AG09319 (cell line): Measurements from ENCODE around the gene ST8SIA6.
"Not testable (repeated sequence)": the region's sequence is repeated elsewhere in the genome, so short reads cannot be mapped to it uniquely, and the experiment has no call there.

ENCODE experiments used
- DNase-seq: peaks from one replicate; pipeline ENCODE4 v3.0.0-alpha.2; 2010; ENCODE audit warnings: low read depth; ENCODE audit errors: extremely low read depth
- TF ChIP-seq, protein P1 (sequence below): IDR thresholded peaks from 2 replicates; pipeline ENCODE4 v1.5.1; 2011; ENCODE audit warnings: low read depth, mild to moderate bottlenecking, inconsistent platforms, low read length, moderate library complexity

The ST8SIA6 gene

DNA sequence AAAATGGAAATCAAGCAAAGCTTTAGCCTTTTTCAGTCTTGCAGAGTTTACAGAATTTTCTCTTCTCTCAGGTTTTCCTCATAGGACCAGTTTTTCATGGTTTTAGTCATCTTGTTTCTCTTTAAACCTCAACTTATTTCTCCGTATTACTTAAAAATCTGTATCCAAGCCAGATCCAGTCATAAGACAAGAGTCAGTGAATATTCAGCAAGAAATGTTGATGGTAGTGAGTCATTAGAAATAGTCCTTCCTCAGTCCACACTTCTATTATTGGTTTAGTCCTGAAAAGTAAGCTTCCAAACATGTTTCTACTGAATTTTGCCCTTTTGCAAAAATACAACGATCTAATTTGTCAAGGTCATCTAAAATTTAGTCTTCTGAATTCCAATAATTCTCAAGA is 119.3 kb downstream of the ST8SIA6 start:
- TF ChIP-seq, protein P1, sequence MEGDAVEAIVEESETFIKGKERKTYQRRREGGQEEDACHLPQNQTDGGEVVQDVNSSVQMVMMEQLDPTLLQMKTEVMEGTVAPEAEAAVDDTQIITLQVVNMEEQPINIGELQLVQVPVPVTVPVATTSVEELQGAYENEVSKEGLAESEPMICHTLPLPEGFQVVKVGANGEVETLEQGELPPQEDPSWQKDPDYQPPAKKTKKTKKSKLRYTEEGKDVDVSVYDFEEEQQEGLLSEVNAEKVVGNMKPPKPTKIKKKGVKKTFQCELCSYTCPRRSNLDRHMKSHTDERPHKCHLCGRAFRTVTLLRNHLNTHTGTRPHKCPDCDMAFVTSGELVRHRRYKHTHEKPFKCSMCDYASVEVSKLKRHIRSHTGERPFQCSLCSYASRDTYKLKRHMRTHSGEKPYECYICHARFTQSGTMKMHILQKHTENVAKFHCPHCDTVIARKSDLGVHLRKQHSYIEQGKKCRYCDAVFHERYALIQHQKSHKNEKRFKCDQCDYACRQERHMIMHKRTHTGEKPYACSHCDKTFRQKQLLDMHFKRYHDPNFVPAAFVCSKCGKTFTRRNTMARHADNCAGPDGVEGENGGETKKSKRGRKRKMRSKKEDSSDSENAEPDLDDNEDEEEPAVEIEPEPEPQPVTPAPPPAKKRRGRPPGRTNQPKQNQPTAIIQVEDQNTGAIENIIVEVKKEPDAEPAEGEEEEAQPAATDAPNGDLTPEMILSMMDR, result no peak
- DNase-seq, result peak; percentile 12

DNA sequence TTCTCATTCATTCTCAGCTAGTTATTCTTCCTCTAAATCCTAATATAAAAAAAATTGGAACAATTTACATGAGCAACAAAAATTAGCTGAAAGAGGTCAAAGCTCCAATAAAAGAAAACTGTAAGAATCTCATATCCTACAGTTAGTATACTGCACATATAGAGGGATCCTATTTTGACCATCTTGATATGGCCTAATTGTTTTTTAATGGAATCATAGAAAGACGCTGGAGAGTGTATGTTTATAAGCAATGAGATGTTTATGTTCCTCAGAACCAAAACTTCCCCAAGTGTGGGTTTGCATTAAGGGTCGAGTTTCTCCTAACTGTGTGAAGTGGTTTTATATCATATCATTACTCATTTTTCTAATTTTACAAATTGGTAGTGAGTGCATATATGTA is 123.9 kb downstream of the ST8SIA6 start:
- DNase-seq, result no peak
- TF ChIP-seq, protein P1, result no peak

DNA sequence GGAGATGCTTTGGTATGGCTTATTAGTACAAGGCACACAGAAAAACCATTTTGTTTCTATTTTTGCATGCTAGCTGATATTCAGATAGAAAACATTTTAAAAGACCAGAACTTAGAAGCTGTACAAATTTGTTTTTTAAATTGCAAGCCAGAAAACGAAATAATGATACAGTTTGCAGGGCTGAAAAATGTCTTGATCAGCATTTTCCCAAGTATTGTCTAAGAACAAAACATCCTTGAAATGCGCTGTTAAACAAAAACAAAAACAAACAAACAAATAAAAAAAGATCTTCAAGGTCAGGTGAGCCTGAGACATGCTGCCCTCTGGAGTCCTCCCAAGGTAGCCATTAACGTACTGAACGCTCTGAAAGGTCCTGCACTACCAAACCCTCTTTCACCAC is 128.0 kb downstream of the ST8SIA6 start:
- TF ChIP-seq, protein P1, result no peak
- DNase-seq, result no peak

DNA sequence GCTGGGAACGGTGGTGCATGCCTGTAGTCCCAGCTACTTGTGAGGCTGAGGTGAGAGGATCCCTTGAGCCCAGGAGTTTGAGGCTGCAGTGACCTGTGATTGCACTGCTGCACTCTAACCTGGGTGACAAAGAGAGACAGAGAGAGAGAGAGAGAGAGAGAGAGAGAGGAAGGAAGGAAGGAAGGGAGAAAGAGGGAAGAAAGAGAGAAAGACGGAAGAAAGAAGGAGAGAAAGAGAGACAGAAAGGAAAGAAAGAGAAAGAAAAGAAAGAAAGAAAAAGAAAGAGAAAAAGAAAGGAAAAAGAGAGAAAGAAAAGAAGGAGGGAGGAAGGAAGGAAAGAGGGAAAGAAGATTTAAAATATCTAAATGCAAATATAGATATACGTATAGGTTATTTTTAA is 132.4 kb downstream of the ST8SIA6 start:
- not testable (repeated sequence) for DNase-seq

DNA sequence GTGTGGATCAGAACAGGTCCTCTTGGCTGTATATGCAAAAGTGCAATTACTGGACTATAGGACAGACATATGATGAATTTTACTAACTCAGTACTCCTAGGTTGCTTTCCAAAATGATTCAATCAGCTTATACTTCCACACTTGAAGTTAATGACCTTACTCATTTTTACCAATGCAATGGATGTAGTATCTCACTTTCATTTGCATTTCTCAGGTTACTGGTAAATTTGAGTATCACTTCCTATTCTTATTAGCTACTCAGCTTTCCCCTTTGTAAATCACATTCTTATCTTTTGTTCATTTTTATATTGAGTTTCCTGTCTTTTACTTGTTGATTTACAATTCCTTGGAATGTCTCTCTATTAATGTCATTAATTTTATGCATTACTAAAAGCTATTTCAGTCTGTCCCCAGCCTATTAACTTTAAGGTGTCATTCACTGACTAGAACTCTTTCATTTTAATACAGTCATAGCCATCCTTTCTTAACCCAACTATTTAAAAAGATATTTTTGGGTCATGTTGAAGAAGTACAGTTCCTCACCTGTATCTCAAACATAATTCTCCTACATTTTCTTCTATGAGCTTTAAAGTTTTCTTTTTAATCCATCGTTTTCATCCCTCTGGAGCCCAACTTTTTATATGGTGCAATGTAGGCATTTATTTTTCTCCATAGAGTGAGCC is 137.8 kb downstream of the ST8SIA6 start:
- TF ChIP-seq, protein P1, result no peak
- DNase-seq, result no peak

DNA sequence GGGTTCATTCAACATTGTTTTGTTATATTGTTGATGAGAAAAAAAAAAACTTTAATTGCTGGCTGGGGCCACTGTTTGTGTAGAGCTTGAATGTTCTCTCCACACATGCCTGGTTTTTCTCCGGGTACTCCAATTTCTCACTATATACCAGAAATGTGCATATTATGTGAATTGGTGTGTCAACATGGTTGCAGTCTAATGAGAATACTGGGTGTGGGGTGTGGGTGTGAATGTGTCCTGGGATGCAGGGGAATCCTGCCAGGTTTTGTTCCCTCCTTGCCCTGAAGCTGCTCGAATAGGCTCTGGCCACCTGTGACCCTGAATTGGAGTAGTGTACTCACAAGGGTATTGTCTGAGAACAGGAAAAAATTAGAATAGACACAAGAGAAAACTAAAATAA is 145.0 kb downstream of the ST8SIA6 start:
- TF ChIP-seq, protein P1, result no peak

DNA sequence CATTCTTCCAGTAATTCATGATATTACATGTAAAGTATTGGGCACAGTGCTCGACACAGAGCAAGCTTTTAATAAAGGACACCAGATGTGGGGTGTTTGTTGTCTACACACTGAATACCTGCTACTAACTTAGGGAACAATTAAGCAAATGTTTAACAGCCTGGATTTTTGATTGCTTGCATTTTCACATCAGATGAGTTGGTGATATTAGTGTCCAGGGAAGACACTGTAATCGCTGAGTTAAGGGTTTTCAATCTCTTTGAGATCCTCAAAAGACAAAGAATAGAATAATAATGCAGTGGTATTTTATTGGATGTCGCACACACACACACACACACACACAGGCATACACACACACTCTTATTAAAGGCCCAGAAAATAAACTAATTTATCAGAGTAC is 147.3 kb downstream of the ST8SIA6 start:
- TF ChIP-seq, protein P1, result no peak

More for the DNA sequence above, 145.0 kb downstream of the ST8SIA6 start:
- no peak for DNase-seq

DNA sequence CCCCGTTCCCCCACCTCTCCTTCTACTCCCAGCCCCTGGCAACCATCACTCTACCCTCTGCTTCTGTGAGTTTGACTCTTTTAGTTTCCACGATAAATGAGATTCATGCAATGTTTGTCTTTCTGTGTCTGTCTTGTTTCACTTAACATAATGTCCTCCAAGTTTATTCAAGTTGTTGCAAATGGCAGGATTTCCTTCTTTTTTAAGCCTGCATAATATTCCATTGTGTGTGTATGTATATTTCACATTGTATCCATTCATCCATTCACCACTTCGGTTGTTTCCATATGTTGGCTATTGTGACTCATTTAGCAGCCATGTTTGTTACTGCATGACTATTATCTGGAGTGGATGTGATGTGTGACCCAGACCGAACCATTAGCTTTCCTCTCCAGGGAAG is 162.0 kb downstream of the ST8SIA6 start:
- TF ChIP-seq, protein P1, result no peak
- no peak for DNase-seq

More for the DNA sequence above, 147.3 kb downstream of the ST8SIA6 start:
- DNase-seq, result no peak
